GM12801 (cell line): ENCODE measurements around the gene PLAU.

ENCODE experiments used
- CTCF ChIP-seq: IDR thresholded peaks from one replicate; pipeline ENCODE4 v1.5.1; 2011; ENCODE audit warnings: control low read depth; ENCODE audit not compliant: insufficient read length; ENCODE audit errors: extremely low read depth

PLAU gene

GRCh38 chr10:73910764-73911552, at the start of gene PLAU:
Gene PLAU (plus strand): TSS chr10:73911132. CDS start chr10:73911556, 424 bp downstream.
- TF ChIP-seq CTCF: no peak

- TF ChIP-seq CTCF: no peak
Observed at GRCh38 chr10:73862011-73862410, 48.9 kb upstream of the PLAU start.

GRCh38 chr10:73863039-73863817, 47.7 kb upstream of the PLAU start:
- no peak for TF ChIP-seq CTCF

GRCh38 chr10:73864229-73864628, 46.7 kb upstream of the PLAU start:
- TF ChIP-seq CTCF: no peak

GRCh38 chr10:73865107-73865458, 45.8 kb upstream of the PLAU start:
- no peak for TF ChIP-seq CTCF

GRCh38 chr10:73865459-73866442, 45.2 kb upstream of the PLAU start:
- no peak for TF ChIP-seq CTCF

GRCh38 chr10:73866621-73867020, 44.3 kb upstream of the PLAU start:
- no peak for TF ChIP-seq CTCF
